Esophagus squamous epithelium (tissue), 5 donors: Measurements from ENCODE around the gene CDHR3. TPM values are rescaled to one million over a fixed set of nuclear protein-coding genes. Genes with fewer than 3 reads are reported as not detected.

Experiments
- DNase-seq: peaks from one replicate; lab custom pipeline; 2025; lab: John Stamatoyannopoulos, UW
- H3K27ac ChIP-seq, 4 donors: fragments of 200-600 bp; sonication (generic); one replicate each; pipeline ENCODE4 v1.5.1; 2016 to 2019; ENCODE audit warnings: mild to moderate bottlenecking in 1 of 4
- H3K27me3 ChIP-seq, 4 donors: fragments of 200-600 bp; sonication (generic); 1 replicate in 3 of 4; 2 replicates in 1 of 4; pipeline versions ENCODE4 v1.5.1 to v1.6.0; 2017 to 2021; ENCODE audit warnings: antibody characterized with exemption in 1 of 4
- H3K36me3 ChIP-seq, 3 donors: fragments of 200-600 bp; sonication (generic); one replicate each; pipeline ENCODE4 v1.5.1; 2016 to 2019
- H3K4me1 ChIP-seq, 3 donors: fragments of 200-600 bp; sonication (generic); one replicate each; pipeline ENCODE4 v1.5.1; 2017 to 2019
- H3K4me3 ChIP-seq, 4 donors: fragments of 200-600 bp; sonication (generic); 1 replicate in 3 of 4; 2 replicates in 1 of 4; pipeline ENCODE4 v1.5.1; 2016 to 2019; ENCODE audit warnings: mild to moderate bottlenecking in 2 of 4, moderate library complexity in 1 of 4
- H3K9me3 ChIP-seq, 3 donors: fragments of 200-600 bp; sonication (generic); one replicate each; pipeline ENCODE4 v1.5.1; 2016 to 2019
- POLR2A ChIP-seq, 4 donors: fragments of 450-650 bp; IDR thresholded peaks; one replicate each; pipeline ENCODE4 v1.6.1; 2017; ENCODE audit warnings: antibody characterized with exemption in 4 of 4, mild to moderate bottlenecking in 4 of 4, moderate library complexity in 3 of 4
- WGBS, 2 donors: methylation state at CpG; one replicate each; pipeline ENCODE4 v1.1.5; 2018; 5-methylcytosine and 5-hydroxymethylcytosine counted together
- intact Hi-C: fragments of 100-400 bp; cut with DNase I; formaldehyde crosslinking; loops from one replicate; pipeline ENCODE4 v1.15.0; 2022
- total RNA-seq, 4 donors: library from RNA; depleted of rRNA; stranded (reverse); fragments of >200 nt; gene quantifications; one replicate each; pipeline ENCODE4 v1.1.0, GENCODE V29; 2016
- TF ChIP-seq, protein P1 (sequence below), 6 experiments: fragments of 450-650 bp in 4 of 6; fragments of 200-600 bp in 2 of 6; sonication (generic) in 2 of 6; IDR thresholded peaks; one replicate each; pipeline ENCODE4 v1.5.1; 2016 to 2019; ENCODE audit warnings: antibody characterized with exemption in 6 of 6, mild to moderate bottlenecking in 4 of 6, moderate library complexity in 4 of 6
- donor health status: DM: yes; HTN: yes; CAD: no.

The CDHR3 gene
- total RNA-seq, 4 donors from 2014 or later, result 0.32 to 2.5 (median 1.9) TPM

DNA sequence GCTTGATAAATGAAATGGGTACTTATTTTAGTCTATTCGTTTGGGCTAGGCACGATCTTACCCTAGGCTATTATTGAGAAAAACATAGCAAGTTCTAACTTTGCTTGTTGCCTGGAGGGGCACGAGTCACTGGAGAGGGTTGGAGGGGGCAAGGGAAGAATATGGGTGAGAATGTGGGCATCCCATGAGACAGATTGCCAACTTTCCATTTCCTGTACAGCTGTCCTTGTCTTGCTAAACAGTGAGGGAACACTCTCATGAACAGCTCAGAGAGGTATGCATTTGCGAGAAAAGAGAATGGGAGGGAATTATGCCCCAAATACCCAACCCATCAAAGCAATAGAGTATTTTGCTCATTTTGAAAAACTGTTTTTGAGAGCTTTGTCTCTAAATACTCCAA, 9.2 kb downstream of the CDHR3 start:
- H3K4me1 ChIP-seq, result no peaks in the 10 kb centered on the region
- WGBS, 2 donors, result 21 to 44% methylated on average over 4 of the region's 4 CpGs
- no peaks in the 10 kb centered on the region for H3K9me3 ChIP-seq
- no peak for DNase-seq
- no peaks in the 10 kb centered on the region for H3K36me3 ChIP-seq
- peaks cover 0 to 11% (median 0%) of the 10 kb centered on the region in 4 donors for H3K27me3 ChIP-seq
- intact Hi-C loops, result no loop called here
- TF ChIP-seq POLR2A (IDR thresholded peaks at IDR 0.05), result no peak
- TF ChIP-seq, protein P1, sequence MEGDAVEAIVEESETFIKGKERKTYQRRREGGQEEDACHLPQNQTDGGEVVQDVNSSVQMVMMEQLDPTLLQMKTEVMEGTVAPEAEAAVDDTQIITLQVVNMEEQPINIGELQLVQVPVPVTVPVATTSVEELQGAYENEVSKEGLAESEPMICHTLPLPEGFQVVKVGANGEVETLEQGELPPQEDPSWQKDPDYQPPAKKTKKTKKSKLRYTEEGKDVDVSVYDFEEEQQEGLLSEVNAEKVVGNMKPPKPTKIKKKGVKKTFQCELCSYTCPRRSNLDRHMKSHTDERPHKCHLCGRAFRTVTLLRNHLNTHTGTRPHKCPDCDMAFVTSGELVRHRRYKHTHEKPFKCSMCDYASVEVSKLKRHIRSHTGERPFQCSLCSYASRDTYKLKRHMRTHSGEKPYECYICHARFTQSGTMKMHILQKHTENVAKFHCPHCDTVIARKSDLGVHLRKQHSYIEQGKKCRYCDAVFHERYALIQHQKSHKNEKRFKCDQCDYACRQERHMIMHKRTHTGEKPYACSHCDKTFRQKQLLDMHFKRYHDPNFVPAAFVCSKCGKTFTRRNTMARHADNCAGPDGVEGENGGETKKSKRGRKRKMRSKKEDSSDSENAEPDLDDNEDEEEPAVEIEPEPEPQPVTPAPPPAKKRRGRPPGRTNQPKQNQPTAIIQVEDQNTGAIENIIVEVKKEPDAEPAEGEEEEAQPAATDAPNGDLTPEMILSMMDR (IDR thresholded peaks at IDR 0.05), result no peak
- no peak overlapping the region for H3K4me3 ChIP-seq
- H3K27ac ChIP-seq, result no peak overlapping the region

DNA sequence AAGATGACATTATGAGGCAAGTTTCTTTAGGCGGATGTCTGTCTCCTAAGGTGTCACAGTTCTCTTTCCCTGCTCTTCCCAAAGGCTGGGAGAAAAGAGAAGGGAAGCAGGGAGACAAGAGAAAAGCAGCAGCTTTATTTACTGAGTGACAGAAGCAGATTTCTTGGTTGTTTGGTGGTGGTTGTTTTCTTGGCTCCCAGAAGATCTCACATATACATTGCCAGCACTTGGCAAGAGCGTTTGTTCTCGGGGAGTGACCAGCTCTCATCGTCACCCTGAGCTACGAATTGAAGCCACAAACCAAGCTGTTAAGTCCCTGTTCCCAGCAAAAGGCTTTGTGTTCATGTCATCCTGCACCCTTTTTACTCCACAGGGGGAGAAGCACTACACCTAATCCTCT, 11.4 kb downstream of the CDHR3 start:
- DNase-seq, result no peak
- no peak overlapping the region for H3K27ac ChIP-seq
- intact Hi-C loops, result no loop called here
- H3K36me3 ChIP-seq, result no peaks in the 10 kb centered on the region
- H3K27me3 ChIP-seq, result peaks cover 0 to 11% (median 0%) of the 10 kb centered on the region in 4 donors
- no peak overlapping the region for H3K4me3 ChIP-seq
- 80 to 82% methylated on average over 4 to 5 of the region's 5 CpGs for WGBS, 2 donors
- no peak for TF ChIP-seq POLR2A (IDR thresholded peaks at IDR 0.05)
- TF ChIP-seq, protein P1 (IDR thresholded peaks at IDR 0.05), result no peak
- no peaks in the 10 kb centered on the region for H3K9me3 ChIP-seq
- H3K4me1 ChIP-seq, result no peaks in the 10 kb centered on the region

DNA sequence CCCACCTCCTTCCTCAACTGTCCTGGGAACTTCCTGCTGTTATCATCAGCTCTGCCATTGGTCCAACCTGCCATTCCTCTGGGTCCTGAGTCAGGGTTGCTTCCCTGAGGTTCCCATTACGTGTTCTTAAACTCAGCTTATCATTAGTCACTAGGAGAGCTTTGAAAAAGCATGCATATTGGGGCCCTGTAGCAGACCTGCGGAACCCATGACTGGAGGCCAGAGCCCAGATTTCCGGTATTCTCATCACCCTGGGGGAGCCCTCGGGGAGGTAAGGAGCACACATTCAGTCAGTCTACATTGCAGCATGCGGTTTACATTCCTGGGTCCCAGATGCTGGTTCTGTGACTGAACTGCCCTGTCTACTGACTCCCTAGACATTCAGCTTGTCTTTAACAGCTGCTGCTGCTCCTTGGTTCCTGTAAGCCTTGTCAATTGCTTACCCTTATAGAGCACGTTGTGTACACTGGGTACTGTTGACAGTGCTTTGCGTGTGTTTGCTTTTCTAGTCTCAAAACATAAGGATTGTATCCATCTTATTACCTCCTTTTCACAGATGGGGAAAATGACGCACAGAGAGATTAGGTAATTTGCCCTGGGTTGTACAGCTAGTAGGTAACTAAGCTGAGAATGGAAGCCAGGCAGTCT, 12.8 kb downstream of the CDHR3 start:
- WGBS, 2 donors, result 68 to 100% methylated on average over 6 to 8 of the region's 8 CpGs
- no peak for TF ChIP-seq POLR2A (IDR thresholded peaks at IDR 0.05)
- TF ChIP-seq, protein P1 (IDR thresholded peaks at IDR 0.05), result no peak
- Histone ChIP-seq H3K4me3 (no peak overlapping the region), H3K9me3 (no peaks in the 10 kb centered on the region), H3K27ac (no peak overlapping the region), H3K4me1 (no peaks in the 10 kb centered on the region), H3K36me3 (no peaks in the 10 kb centered on the region), H3K27me3 (peaks cover 0 to 4% (median 0%) of the 10 kb centered on the region in 4 donors)
- intact Hi-C loops, result no loop called here
- DNase-seq, result no peak

DNA sequence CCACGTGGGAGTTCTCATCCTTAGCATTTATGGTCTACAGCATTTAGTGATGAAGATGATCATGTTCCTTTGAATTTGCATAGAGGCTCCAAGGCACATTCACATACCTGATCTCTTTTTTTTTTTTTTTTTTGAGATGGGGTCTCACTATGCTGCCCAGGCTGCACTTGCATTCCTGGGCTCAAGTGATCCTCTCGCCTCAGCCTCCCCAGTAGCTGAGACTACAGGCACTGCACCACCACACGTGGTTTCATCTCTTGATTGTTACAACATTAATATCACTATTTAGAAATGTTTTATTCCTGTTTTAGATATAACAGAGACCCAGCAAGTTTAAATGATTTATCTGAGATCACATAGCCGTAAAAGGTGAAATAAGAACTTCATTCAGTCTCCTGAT, 13.8 kb downstream of the CDHR3 start:
- Histone ChIP-seq H3K9me3 (no peaks in the 10 kb centered on the region), H3K4me3 (no peak overlapping the region), H3K4me1 (no peaks in the 10 kb centered on the region), H3K36me3 (no peaks in the 10 kb centered on the region), H3K27me3 (peaks cover 0 to 4% (median 0%) of the 10 kb centered on the region in 4 donors), H3K27ac (no peak overlapping the region)
- intact Hi-C loops, result no loop called here
- WGBS, 2 donors, result 79 to 90% methylated on average over 4 of the region's 4 CpGs
- no peak for DNase-seq
- no peak for TF ChIP-seq POLR2A (IDR thresholded peaks at IDR 0.05)
- TF ChIP-seq, protein P1 (IDR thresholded peaks at IDR 0.05), result no peak

DNA sequence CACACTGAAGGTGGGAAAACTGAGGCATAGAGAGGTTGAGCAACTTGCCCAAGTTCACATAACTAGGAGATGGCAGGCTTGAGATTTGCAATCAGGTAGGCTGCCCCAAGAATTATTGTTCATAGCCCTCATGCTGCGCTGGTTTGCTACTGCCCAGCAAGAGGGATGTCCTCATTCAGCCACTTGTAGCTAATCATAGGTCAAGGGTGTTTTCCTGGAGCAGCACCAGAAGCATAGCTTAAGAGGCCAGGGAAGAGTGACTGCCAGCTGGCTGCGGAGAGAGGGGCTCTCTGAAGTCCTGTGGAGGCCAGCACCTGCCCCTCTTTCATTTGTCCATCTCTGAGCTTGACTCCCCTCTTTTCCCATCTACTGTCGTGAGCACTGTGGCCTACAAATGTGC, 15.0 kb downstream of the CDHR3 start:
- 92 to 93% methylated on average over 1 to 3 of the region's 3 CpGs for WGBS, 2 donors
- TF ChIP-seq, protein P1 (IDR thresholded peaks at IDR 0.05), result no peak
- no peak for TF ChIP-seq POLR2A (IDR thresholded peaks at IDR 0.05)
- no peak for DNase-seq

More for the DNA sequence above, 15.0 kb downstream of the CDHR3 start:
- no peak overlapping the region for H3K27ac ChIP-seq
- H3K9me3 ChIP-seq, result no peaks in the 10 kb centered on the region
- no peak overlapping the region for H3K4me3 ChIP-seq
- peaks cover 0 to 4% (median 0%) of the 10 kb centered on the region in 4 donors for H3K27me3 ChIP-seq
- no peaks in the 10 kb centered on the region for H3K4me1 ChIP-seq
- intact Hi-C loops, result no loop called here
- no peaks in the 10 kb centered on the region for H3K36me3 ChIP-seq
